ENCODE data around the gene CFAP61. TPM values are rescaled to one million over a fixed set of nuclear protein-coding genes. Genes with fewer than 3 reads are reported as not detected.
"Not testable (repeated sequence)": the region's sequence is repeated elsewhere in the genome, so short reads cannot be mapped to it uniquely, and the experiment has no call there.

Gene CFAP61, protein sequence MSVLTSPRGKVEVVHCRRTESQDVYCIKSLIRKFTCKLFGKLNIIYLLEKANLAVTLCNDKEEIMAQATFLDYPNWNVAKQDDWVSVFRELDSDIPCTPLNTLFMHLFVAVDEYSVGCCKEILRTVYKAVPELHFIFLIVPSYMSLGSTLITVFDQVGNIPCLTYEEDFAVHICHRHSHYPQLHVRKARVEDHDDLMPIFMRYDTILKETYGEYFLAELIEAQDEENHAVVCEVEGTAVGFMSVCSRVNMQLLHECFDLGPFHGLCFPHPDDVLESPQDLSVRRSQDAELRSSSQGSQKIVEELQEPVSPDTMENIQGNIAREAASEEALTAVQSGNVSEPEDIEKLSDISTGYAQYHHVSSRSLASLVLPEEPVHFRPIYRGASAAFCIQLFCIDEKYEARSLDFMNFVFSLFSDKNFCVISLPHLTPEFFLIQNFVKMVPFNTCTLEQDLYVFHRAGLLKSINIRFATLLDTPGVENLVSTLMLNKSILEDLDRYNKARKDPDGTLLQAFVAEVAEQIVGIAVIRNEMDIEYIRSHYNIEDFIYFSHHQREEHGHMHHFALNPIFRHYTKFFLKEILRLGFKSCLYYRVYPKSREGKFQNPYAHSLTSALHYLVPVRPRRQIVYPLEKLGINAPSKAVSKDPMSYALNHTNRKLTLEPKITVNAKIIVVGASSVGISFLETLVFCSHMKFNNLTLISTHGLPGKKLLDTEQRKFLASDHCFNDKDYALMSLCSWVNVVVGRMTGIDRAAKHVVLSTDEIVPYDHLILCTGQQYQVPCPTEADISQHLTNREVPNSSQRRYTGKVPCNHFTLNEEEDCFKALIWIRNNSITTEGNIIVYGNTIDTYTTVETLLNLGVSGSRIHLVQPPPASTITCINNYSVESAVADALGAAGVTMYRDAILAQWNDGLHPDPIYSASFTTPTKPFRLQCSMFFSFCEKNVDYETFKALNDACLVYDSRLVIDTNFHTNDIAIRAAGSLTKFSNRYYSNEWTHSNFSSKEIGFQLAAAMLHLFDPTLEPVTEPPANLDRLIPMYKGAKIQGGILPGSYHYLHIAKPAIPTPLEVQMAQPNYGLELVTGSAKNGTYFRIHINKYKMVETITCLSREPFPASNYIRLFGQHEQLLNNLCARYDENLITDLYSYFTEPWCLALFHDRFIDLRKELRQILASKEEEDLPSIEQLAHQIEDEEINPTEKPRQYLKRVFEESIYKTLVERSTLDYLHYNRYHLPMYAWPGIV
- 1 to 10 TPM; 3.5 to 4.2 (median 4.0) TPM for polyA plus RNA-seq (ENCODE audit: insufficient read length in 3 of 3)

DNA sequence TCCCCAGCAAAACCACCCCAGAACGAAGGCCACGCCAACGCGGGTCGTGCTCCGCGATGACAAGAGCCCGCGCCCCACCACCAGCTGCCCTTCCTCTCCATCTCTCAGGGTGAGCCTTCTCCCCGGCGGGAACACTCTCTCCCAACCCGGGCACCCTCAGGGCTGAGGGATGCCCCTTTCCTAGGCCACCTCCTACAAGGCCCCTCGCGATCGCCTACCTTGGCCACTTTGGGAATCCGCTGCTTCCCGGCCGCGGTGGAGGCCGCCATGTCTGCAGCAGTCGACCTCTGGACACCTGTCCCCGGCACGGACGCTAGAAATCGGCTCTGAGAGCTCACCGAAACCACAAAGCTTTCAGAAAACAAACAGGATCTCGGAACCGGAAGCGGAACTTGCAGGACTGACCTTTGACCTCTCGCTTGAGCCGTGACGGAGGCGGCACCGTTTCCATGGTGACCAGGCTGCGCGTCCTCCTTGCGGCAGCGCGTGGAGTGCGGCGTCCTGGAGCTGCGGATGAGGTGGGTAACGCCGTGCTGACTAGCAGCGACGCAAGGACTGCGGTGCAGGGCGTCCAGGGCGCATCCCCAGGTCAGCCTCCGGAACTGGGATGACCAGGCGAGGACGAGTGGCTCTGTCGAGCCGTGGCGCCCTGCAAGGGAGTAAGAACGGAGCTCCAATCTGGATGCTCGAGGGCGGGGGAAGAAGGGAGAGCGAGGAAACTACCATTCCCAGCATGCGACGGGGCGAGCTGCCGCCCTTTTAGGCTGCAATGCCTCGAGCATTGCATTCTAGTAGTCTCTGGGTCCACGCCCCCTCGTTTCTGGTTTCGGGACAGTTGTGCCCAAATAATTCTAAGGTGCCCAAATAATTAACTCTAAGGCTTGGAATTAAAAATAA is at the start of gene CFAP61, which contains the start of gene CRNKL1:
Gene CFAP61 (plus strand): TSS at position 459 of the 897 bp plus-strand sequence. CDS start 4,122 bp downstream, outside the sequence.
Gene CRNKL1 (minus strand): TSS at position 393 of the 897 bp plus-strand sequence. CDS start 124 bp downstream, at position 269.
- DNase-seq (ENCODE audit: low read depth in 3 of 3, low spot score in 2 of 3), result peak; percentile 93 to 97 (median 97)

DNA sequence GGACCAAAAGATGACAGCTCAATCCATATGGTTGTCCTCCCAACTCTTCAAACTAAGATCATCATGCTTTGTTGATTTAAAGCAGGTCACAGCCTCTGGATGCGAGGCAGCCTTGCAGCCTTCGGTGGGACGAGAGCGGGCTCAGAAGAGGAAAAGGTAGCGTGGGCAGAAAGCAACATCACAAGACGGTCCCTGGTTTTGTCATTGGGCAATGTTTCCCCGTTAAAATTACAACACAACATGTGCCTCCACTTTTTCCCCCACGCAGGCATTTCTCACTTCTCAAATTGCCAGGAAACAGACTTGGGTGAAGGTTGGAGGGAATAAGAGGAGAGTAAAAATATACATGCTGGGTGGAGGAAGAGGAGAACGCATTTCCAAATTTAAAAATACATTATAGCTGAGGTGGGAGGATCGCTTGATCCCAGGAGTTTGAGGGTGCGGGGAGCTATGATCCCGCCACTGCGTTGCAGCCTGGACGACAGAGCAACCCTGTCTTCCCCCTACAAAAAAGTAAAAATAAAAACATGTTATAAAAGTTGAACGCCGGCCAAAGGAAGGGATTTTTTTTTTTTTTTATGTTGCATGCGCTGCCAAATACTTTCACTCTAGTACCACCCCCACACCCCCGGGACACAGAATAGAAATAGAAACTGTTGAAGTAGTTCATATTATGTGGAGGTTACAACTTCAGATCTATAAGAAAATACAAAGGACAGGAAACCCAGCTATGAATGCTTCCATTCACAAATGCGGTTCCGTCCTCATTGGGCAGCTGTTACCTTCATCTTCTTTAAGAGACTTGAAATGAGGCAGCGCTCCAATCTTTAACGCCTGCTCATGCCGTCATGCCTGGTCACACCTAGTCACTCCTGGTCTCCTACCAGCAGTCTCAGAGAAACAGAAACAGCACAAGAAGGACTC is 49.0 kb upstream of the CFAP61 start:
- DNase-seq (ENCODE audit: low read depth in 3 of 3, low spot score in 2 of 3), result no peak

DNA sequence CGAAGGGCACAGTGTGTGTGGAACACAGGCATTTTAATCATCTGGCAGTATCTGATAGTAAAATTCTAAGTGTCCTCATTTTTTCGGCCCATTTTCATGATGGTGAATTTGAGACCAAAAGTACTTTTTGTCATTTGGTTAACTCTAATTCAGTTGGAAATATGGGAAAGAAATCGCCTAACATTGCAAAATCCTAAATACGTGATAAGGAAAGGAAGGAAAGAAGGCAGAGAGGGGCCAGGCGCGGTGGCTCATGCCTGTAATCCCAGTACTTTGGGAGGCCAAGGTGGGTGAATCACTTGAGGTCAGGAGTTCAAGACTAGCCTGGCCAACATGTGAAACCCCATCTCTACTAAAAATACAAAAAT is 48.4 kb upstream of the CFAP61 start:
- DNase-seq (ENCODE audit: low read depth in 3 of 3, low spot score in 2 of 3), result not testable (repeated sequence)

GRCh38 chr20:20005342-20005741 is 47.0 kb upstream of the CFAP61 start:
- no peak for DNase-seq (ENCODE audit: low read depth in 3 of 3, low spot score in 2 of 3)

DNA sequence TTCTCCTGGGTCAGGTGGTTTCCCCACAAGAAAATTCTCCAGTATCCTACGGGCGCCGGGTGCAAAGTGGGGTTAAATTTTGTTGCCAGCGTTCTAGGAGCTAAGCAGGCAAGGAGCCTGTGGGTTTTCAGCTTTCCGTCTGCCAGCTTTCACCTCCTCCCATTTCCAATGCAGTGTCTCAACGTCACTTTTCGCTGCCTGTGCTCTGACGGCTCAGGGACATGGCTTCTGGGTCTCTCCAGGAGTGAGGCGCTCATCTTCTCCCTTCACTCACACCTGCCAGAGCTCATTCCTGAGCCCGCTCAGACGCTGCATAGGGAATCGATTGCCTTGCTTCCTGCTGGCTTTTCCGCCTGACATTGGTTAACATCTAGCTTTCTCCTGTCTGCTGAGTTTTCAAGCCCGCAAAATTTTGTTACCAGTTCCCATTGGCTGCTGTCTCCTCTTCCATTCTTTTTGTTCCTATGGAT is 42.5 kb upstream of the CFAP61 start:
- no peak for DNase-seq (ENCODE audit: low read depth in 3 of 3, low spot score in 2 of 3)

DNA sequence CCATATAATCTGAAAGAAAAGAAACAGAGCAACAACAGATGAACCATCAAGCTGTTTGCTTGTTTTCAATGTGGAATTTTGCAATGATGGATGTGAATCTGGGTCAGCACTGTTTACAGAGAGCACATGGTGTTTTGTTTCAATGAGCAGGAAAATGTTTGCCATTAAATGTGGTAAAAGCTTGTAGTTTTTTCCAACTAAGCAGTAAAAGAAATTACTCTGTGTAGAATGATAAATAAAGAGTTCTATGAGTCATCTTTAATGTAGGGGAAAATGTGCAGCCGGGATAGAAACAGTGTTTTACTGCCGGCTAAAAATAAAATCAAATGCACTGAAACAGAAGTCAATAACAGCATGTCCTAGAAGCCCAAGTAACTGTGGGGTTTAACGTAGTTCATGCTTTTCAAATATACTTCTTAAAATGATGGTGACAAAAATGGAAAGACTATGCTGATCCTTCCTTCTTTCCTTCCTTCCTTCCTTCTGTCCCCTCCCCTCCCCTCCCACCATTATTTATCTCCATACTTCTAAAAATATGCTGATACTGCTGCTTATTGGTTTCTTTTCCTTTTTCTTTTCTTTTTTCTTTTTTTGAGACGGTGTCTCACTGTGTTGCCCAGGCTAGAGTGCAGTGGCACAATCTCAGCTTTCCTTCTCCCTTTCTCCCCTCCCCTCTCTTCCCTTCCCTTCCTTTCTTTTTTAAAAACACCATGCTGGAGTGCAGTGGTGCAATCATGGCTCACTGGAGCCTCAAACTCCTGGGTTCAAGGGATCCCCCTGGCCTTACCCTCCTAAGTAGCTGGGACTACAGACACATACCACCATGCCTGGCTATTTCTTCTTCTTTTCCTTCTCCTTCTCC is 41.5 kb upstream of the CFAP61 start:
- DNase-seq (ENCODE audit: low read depth in 3 of 3, low spot score in 2 of 3), result peak in 1 of 3 donors; percentile 73

DNA sequence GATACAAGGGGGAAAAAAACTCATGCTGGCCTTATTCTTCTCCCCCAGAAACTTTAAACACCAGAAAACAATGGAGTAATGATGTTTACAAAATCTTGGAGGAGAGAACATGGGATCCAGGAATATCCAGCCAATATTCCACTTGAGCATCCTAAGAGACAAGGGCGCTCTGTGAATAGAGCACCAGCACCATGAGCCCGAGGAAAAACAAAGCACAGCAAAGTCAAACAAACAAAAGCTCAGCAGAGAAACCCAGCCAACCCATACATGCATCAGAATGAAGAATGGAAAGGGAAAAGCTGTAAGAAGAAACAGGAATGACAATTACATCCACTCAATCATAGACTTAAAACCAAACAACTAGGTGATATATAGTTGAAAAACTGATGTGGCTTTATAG is 39.8 kb upstream of the CFAP61 start:
- no peak for DNase-seq (ENCODE audit: low read depth in 3 of 3, low spot score in 2 of 3)

DNA sequence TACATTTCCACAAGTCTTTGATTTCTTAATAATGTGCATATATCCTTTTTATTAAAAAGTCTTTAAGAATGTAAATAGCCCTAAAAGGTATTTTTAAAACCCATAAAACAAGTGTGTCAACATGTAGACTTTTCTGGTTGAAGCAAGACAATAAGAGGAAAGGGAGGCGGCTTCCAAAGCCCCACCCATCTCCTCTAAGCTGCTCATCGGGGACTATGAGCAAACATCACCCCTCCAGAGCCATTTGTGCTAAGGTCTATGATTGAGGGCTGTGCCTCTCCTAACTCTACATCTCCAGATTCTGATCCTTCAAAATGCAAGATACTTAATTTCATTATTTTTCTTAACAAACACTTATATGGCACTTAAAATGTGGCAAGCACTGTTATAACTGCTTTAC is 37.7 kb upstream of the CFAP61 start:
- no peak for DNase-seq (ENCODE audit: low read depth in 3 of 3, low spot score in 2 of 3)

DNA sequence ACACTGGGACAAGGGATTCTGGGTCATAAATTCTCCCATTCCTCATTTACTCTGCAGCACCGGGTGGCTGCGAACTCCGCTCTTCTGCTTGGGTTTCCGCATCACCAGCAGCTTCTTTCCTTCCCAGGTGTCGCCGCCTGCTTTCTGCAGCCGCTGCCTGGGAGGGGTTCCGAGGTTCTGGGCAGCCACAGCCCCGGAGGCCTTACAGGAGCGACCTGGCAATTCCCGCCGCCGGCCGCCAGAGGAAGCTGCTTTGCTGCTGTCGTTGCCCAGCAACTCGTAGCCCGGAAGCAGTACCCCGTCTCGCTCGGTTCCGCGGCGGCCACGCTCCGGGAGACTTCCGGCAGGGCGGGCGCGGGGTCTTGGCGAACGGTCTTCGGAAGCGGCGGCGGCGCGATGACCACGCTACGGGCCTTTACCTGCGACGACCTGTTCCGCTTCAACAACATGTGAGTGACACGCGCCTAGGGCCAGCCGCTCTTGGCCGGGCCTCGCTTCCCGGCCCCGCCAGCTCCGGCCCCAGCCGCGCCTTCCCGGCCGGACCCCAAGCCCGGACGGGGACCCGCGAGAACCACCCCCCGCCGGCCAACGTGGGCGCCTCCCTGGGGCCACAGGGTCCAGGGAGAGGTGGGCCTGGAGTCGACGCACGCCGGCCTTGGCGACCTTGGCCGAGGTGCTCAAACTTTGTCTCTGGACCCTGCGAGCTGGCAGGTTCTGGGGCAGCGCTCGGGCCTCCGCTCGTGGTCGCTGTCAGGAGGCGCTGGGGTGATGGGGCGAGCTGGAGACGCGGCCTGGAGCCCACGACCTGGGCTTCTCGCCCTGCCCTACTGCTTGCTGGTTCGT is 35.1 kb upstream of the CFAP61 start, which contains the start of gene NAA20:
Gene NAA20 (plus strand): TSS at position 362 of the 843 bp plus-strand sequence. CDS start 35 bp downstream, at position 397.
- peak in 2 of 3 donors; percentile 76 to 78 for DNase-seq (ENCODE audit: low read depth in 3 of 3, low spot score in 2 of 3)

DNA sequence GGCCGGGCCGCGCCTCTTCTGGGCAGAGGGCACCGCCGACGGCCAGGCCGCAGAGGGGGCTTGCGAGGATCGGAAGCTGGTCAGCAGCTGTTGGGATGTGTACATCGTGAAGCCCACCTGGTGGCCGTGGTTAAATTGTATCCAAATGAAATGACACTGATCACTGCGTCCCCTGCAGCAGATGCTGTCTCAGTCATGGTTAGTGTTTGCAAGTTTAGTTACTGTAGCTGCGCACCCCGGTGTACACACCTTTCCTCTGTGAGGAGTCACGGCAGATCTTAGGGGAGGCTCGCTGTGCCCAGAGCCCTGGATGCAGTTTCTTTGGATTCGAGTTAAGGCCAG is 34.5 kb upstream of the CFAP61 start:
- DNase-seq (ENCODE audit: low read depth in 3 of 3, low spot score in 2 of 3), result no peak

- no peak for DNase-seq (ENCODE audit: low read depth in 3 of 3, low spot score in 2 of 3)
These were observed 34.0 kb upstream of the CFAP61 start for GRCh38 chr20:20018366-20018765.

DNA sequence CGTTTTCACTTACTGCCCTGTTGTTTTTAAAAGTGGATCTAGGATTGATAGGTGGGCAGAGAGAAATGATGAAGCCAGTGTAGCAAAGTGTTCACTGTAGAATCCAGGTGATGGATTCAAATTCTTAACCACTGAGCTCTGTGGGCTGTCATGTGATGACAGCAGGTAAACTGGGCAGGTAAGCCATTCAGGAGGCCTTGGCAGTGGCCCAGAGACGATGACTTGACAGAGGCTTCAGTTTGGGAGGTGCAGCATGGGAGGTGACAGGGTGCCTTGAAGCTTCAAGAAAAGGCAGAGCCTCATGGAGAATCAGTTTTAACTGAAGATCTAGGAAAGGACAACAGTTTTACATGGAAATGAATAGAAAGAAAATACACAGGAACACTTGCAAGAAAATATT is 33.2 kb upstream of the CFAP61 start:
- DNase-seq (ENCODE audit: low read depth in 3 of 3, low spot score in 2 of 3), result no peak

GRCh38 chr20:20020908-20021307 is 31.4 kb upstream of the CFAP61 start:
- no peak for DNase-seq (ENCODE audit: low read depth in 3 of 3, low spot score in 2 of 3)

- no peak for DNase-seq (ENCODE audit: low read depth in 3 of 3, low spot score in 2 of 3)
These were observed 30.5 kb upstream of the CFAP61 start for GRCh38 chr20:20021835-20022234.

DNA sequence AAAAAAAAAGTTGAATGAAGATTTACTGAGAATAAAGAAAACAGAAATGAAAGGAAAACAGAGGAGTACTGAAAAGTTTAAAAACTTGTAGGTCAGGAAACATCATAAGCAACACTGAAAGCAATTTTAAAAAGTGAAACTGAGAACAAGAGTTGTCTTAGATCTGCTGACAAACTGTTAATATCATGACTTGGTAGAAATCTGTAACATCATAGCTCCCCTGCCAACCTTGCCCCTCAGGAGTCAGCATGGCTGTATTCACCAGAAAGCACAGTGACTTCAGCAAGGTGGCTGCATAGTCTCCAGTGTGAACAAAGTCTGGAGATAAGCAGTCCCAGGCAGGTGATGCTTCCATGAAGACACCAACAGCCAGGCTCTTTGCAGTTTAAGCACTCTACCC is 29.8 kb upstream of the CFAP61 start:
- no peak for DNase-seq (ENCODE audit: low read depth in 3 of 3, low spot score in 2 of 3)

DNA sequence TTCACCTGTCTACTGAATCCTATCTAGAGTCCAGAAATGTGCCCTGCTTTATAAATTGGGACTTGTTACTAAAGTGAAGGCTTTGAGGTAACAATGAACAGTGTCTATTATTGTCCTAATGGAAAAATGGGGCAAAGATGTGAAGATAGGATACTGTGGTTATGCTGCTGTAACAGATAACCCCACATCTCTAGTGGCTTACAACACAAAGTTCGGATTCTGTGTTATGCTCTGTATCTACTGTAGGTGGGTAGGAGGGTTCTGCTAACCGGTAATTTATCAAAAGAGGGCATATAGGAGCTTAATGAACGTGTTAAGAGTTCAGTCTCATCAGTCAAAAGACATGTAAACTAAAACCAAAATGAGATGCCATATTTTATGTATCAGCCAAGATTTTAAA is 28.9 kb upstream of the CFAP61 start:
- DNase-seq (ENCODE audit: low read depth in 3 of 3, low spot score in 2 of 3), result no peak

DNA sequence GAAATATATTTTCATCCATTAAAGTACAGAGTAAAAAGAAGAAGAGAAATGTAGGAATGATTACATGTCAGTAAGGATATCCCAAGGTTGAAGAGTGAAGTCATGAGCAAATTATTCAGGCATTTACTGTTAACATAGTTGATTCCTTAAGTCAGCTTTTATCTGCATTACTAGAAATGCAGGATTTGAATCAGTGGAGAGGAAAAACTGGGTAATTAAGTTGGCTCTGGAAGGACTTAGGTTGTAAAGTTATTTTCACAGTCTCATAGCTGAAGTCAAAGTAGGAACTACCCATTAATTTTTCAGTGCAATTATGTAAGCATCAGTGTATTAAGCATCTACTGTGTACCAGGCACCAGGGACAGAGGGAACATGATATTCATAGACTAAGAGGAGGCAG is 27.4 kb upstream of the CFAP61 start:
- DNase-seq (ENCODE audit: low read depth in 3 of 3, low spot score in 2 of 3), result no peak

Data from right renal cortex interstitium (tissue), 3 donors.